VCaP (cell line): ENCODE measurements around the gene PSTPIP1.

ENCODE experiments used
- H3K27ac ChIP-seq: fragments of 450-650 bp; 2 replicates; pipeline ENCODE4 v1.5.1; 2017
- CTCF ChIP-seq: fragments of 450-650 bp; conservative IDR thresholded peaks from 2 replicates; pipeline ENCODE4 v1.5.1; 2017; ENCODE audit warnings: mild to moderate bottlenecking, moderate library complexity

PSTPIP1 gene

GRCh38 chr15:77027111-77027696 lies 32.3 kb downstream of the PSTPIP1 start:
- H3K27ac ChIP-seq: no peak overlapping the region
- no peak for TF ChIP-seq CTCF

GRCh38 chr15:77027697-77028450 lies 32.9 kb downstream of the PSTPIP1 start:
- no peak for TF ChIP-seq CTCF
- H3K27ac ChIP-seq: no peak overlapping the region

- no peak for TF ChIP-seq CTCF
- H3K27ac ChIP-seq: no peak overlapping the region
Observed at GRCh38 chr15:77028451-77029165, 33.7 kb downstream of the PSTPIP1 start.

GRCh38 chr15:77029166-77030047 lies 34.5 kb downstream of the PSTPIP1 start:
- TF ChIP-seq CTCF: no peak

GRCh38 chr15:77030048-77030927 lies 35.4 kb downstream of the PSTPIP1 start:
- H3K27ac ChIP-seq: no peak overlapping the region

More at GRCh38 chr15:77029166-77030047, 34.5 kb downstream of the PSTPIP1 start:
- no peak overlapping the region for H3K27ac ChIP-seq

More at GRCh38 chr15:77030048-77030927, 35.4 kb downstream of the PSTPIP1 start:
- TF ChIP-seq CTCF: no peak
